Hepatocyte (in vitro differentiated cells): ENCODE results near the gene ARMC2. TPM values are rescaled to one million over a fixed set of nuclear protein-coding genes. Genes with fewer than 3 reads are reported as not detected.

Experiments
- DNase-seq: peaks from one replicate; pipeline ENCODE4 v3.0.0-alpha.2; 2016; ENCODE audit warnings: low spot score
- H2AFZ ChIP-seq: fragments of 200-600 bp; sonication (generic); 2 replicates; pipeline ENCODE4 v1.6.0; 2016; ENCODE audit warnings: antibody characterized with exemption, mild to moderate bottlenecking
- H3K27ac ChIP-seq: fragments of 200-600 bp; sonication (generic); 2 replicates; pipeline ENCODE4 v1.5.1; 2016; ENCODE audit warnings: mild to moderate bottlenecking
- H3K27me3 ChIP-seq: fragments of 200-600 bp; sonication (generic); 2 replicates; pipeline ENCODE4 v1.6.1; 2016
- H3K36me3 ChIP-seq: fragments of 200-600 bp; sonication (generic); replicated peaks from 2 replicates; pipeline ENCODE4 v1.5.1; 2016; ENCODE audit warnings: low read depth; ENCODE audit not compliant: insufficient read depth
- H3K4me1 ChIP-seq: fragments of 200-600 bp; sonication (generic); 2 replicates; pipeline ENCODE4 v1.5.1; 2016; ENCODE audit warnings: mild to moderate bottlenecking, moderate library complexity; ENCODE audit not compliant: insufficient read depth
- H3K4me2 ChIP-seq: fragments of 200-600 bp; sonication (generic); 2 replicates; pipeline ENCODE4 v1.6.0; 2016
- H3K4me3 ChIP-seq: fragments of 200-600 bp; sonication (generic); 2 replicates; pipeline ENCODE4 v1.5.1; 2016; ENCODE audit warnings: mild to moderate bottlenecking
- H3K79me2 ChIP-seq: fragments of 200-600 bp; sonication (generic); 2 replicates; pipeline ENCODE4 v1.6.0; 2017; ENCODE audit warnings: mild to moderate bottlenecking
- H3K9me2 ChIP-seq: fragments of 200-600 bp; sonication (generic); replicated peaks from 2 replicates; pipeline ENCODE4 v1.6.0; 2017; ENCODE audit warnings: mild to moderate bottlenecking; ENCODE audit not compliant: insufficient read depth
- H3K9me3 ChIP-seq: fragments of 200-600 bp; sonication (generic); 2 replicates; pipeline ENCODE4 v1.5.1; 2016; ENCODE audit warnings: low read depth, mild to moderate bottlenecking
- H4K20me1 ChIP-seq: fragments of 200-600 bp; sonication (generic); 2 replicates; pipeline ENCODE4 v1.6.0; 2016; ENCODE audit warnings: mild to moderate bottlenecking; ENCODE audit not compliant: insufficient read depth, poor library complexity, severe bottlenecking
- CTCF ChIP-seq: fragments of 200-600 bp; sonication (generic); IDR thresholded peaks from 2 replicates; pipeline ENCODE4 v1.5.1; 2016; ENCODE audit warnings: antibody characterized with exemption, mild to moderate bottlenecking; ENCODE audit not compliant: poor library complexity
- EZH2 ChIP-seq: fragments of 200-600 bp; sonication (generic); IDR thresholded peaks from 2 replicates; pipeline ENCODE4 v1.6.1; 2016; ENCODE audit warnings: antibody characterized with exemption, mild to moderate bottlenecking, borderline replicate concordance
- EZH2phosphoT487 ChIP-seq: fragments of 200-600 bp; sonication (generic); IDR thresholded peaks from one replicate; pipeline ENCODE4 v1.6.1; 2018; ENCODE audit warnings: antibody characterized with exemption, mild to moderate bottlenecking, low read depth, moderate library complexity; ENCODE audit not compliant: unreplicated experiment, severe bottlenecking
- WGBS: methylation state at CpG from one replicate; pipeline ENCODE4 v1.1.6; 2016; ENCODE audit warnings: low lambda C conversion rate; ENCODE audit errors: missing lambda C conversion rate; 5-methylcytosine and 5-hydroxymethylcytosine counted together
- polyA plus RNA-seq: library from polyadenylated mRNA; unstranded; fragments of >200 nt; fragmentation: Nextera tagmentation; extraction: Ambion mirVana; gene quantifications from 2 replicates; pipeline ENCODE4 v1.2.1, GENCODE V29; 2016
- total RNA-seq: library from RNA; depleted of rRNA; stranded (reverse); fragments of >200 nt; gene quantifications from 2 replicates; pipeline ENCODE4 v1.2.3, GENCODE V29; 2014

Gene ARMC2
- total and polyA plus RNA-seq, 2 experiments from 2014 or later = 2.8 to 4.8 TPM

GRCh38 chr6:108903796-108904195, 55.6 kb downstream of the ARMC2 start:
- H3K4me1 ChIP-seq = no peaks in the 10 kb centered on the region
- H4K20me1 ChIP-seq = no peaks in the 10 kb centered on the region
- no peaks in the 10 kb centered on the region for H3K9me2 ChIP-seq
- peak; percentile 100 for TF ChIP-seq EZH2phosphoT487
- no peak for TF ChIP-seq CTCF
- no peaks in the 10 kb centered on the region for H3K27me3 ChIP-seq
- no peak overlapping the region for H2AFZ ChIP-seq
- no peak for DNase-seq
- H3K4me2 ChIP-seq = peak overlapping the region; percentile 26
- H3K79me2 ChIP-seq = no peaks in the 10 kb centered on the region
- H3K27ac ChIP-seq = no peak overlapping the region
- H3K36me3 ChIP-seq = no peaks in the 10 kb centered on the region
- H3K9me3 ChIP-seq = no peaks in the 10 kb centered on the region
- no peak overlapping the region for H3K4me3 ChIP-seq
- WGBS = 35% methylated on average over 1 of the region's 1 CpG

- no peak for TF ChIP-seq EZH2
- TF ChIP-seq CTCF = no peak
- TF ChIP-seq EZH2phosphoT487 = no peak
- H3K4me2 ChIP-seq = peak overlapping the region; percentile 13
- H3K79me2 ChIP-seq = no peaks in the 10 kb centered on the region
- no peak overlapping the region for H3K4me3 ChIP-seq
- H3K36me3 ChIP-seq = no peaks in the 10 kb centered on the region
- WGBS = 37% methylated on average over 3 of the region's 3 CpGs
- no peak overlapping the region for H3K27ac ChIP-seq
- no peaks in the 10 kb centered on the region for H3K4me1 ChIP-seq
- H4K20me1 ChIP-seq = no peaks in the 10 kb centered on the region
- no peaks in the 10 kb centered on the region for H3K9me2 ChIP-seq
- DNase-seq = no peak
- no peak overlapping the region for H2AFZ ChIP-seq
- H3K9me3 ChIP-seq = no peaks in the 10 kb centered on the region
- H3K27me3 ChIP-seq = no peaks in the 10 kb centered on the region
Measured at GRCh38 chr6:108904741-108905140, 56.5 kb downstream of the ARMC2 start.

- Histone ChIP-seq H3K4me1 (no peaks in the 10 kb centered on the region), H3K4me3 (no peak overlapping the region), H3K9me3 (no peaks in the 10 kb centered on the region), H3K4me2 (no peak overlapping the region), H4K20me1 (no peaks in the 10 kb centered on the region), H3K36me3 (no peaks in the 10 kb centered on the region), H3K9me2 (no peaks in the 10 kb centered on the region), H3K27me3 (no peaks in the 10 kb centered on the region), H2AFZ (no peak overlapping the region), H3K79me2 (no peaks in the 10 kb centered on the region), H3K27ac (no peak overlapping the region)
- no peak for TF ChIP-seq EZH2
- TF ChIP-seq EZH2phosphoT487 = no peak
- TF ChIP-seq CTCF = peak; percentile 35
- no peak for DNase-seq
- 60% methylated on average over 4 of the region's 4 CpGs for WGBS
Measured at GRCh38 chr6:108914235-108915022, 66.2 kb downstream of the ARMC2 start.
